ENCODE results near the gene C14orf93.
"Not testable (repeated sequence)": the region's sequence is repeated elsewhere in the genome, so short reads cannot be mapped to it uniquely, and the experiment has no call there.

The C14orf93 gene

DNA sequence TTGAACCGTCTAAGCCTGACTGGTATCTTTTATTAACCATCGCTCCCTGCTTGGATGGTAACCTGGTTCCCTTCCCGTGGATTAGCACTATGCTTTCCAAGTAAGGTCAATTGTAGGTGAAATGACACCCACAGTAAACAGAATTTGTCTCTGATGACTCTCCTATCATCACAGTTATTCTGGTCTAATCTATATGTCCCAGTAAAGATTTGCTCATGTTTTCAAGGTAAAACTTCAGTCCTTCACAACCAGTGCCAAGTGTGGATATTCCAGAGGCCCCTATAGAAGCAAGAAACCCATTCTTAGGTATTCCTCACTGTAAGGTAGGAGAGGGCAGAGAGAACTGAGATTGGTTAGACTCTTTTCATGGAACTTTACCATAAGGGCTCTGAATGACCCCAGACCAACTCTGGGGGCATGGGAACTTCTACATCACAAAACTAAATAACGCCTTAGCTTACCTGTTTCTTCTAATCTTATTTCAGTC is 43.1 kb downstream of the C14orf93 start:
- no peak for DNase-seq

DNA sequence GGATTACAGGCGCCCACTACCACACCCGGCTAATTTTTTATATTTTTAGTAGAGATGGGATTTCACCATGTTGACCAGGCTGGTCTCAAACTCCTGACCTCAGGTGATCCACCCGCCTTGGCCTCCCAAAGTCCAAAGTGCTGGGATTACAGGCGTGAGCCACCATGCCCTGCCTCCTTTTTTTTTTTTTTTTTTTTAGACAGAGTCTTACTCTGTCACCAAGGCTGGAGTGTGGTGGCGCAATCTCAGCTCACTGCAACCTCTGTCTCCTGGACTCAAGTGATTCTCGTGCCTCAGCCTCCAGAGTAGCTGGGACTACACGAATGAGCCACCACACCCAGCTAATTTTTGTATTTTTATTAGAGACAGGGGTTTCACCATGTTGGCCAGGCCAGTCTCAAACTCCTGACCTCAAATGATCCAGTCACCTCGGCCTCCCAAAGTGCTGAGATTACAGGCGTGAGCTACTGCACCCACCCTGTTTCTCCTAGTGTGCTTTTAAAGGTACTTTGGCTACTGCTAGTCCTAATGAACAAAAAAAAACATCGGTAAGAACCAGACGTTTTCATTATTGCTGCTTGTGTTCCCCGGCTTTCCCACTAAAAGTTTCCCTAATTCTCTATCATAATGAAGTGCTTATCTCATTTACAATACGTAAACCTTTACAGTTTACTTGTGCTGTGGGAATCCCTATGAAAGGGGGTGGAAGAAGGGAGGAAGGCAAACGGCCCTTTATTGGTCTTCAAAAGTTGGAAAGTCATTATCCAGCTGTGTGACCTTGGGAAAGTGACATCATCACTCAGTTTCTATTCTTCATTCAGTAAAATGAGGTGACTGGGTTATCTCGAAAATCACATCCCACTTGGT is 43.8 kb downstream of the C14orf93 start:
- not testable (repeated sequence) for DNase-seq

DNA sequence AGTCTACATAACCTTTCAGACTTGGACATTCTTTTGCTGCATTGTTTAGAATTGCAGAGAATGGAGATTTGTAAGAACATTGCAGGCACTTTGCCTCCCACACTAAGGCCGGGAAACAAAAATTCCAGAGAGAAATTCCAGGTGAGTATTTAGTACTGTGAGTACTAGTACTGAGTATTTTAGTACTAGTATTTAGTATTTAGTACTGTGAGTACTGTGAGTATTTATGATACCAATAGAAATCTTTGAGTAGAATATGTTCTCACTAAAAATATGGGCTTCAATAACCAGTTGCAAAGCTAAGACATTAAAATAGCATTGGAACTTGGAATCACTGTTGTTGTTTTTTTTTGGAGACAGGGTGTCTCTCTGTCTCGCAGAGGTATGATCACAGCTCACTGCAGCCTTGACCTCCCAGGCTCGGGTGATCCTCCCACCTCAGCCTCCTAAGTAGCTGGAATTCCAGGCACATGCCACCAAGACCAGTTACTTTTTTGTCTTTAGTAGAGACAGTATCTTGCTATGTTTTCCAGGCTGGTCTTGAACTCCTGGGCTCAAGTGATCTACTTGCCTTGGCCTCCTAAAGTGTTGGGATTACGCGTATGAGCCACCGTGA is 47.8 kb downstream of the C14orf93 start:
- DNase-seq: no peak

DNA sequence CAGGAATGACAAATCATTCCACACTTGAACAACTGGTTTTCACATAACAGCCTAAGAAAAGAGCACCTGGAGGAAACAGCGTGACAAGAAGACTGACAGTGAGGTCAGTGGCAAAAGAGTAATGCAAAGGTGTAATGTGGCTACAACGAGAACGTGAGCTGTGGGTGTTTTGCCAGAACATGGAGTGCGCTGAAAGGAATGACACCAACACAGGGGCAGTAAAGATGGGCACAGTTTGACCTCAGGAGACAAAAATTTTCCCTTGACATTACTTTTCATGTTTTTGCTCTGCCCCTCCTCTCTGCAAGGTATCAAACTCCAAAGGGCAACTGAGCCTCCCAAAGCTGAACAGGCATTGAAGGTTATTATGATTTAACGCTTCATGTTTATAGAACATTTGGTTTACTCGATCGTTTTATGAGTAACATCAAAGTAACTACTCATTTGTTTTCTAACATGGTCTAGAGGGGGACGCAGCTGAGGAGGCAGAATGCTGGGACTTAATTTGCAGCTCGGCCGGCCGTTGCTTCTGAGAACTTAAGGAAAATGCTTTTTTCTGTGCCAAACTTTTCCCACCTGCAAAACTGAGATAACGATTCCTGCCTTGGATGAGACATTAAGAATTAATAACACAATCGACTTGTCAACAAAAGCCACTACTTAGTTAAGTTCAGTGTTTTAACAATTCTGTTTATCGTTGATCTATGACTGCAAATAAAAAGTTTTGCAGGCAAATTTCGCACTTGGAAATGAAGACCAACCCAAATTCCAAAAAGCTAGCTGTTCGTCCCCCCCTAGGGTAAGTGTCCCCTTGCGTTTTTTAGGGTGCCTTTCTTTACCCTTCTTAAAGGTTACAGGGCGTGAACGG is 54.0 kb downstream of the C14orf93 start:
- DNase-seq: no peak

DNA sequence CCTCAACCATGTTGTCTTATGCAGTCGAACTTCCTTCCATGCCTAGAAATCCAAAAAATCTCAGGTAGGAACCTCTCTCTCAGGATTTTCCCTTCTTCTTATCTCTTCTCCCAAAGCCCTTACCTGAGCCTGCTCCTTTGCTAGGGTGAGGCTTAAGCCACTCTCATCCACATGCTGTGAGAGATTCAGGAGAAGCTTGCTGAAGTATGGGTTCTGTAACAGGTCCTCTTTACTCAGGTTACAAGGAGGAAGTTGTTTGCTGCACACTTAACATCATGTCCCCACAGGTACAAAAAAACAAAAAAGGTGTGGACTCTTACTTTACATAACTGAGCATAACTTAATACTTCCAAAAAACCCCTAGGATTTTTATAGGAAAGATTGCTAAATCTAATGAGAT is 57.5 kb downstream of the C14orf93 start:
- DNase-seq: no peak

DNA sequence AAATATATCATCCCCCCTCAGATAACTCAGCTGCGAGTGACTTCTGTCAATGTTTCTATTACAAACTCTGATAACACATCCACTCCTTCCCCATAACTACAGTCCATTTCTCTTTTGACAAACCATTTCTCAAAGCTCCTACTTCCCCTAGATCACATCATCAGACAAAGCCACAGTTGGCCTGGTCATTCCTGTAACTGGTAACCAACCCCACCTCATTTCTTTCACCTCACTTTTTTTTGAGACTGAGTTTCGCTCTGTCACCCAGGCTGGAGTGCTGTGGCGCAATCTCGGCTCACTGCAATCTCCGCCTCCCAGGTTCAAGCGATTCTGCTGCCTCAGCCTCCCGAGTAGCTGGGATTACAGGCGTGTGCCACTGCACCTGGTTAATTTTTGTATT is 58.1 kb downstream of the C14orf93 start:
- not testable (repeated sequence) for DNase-seq

DNA sequence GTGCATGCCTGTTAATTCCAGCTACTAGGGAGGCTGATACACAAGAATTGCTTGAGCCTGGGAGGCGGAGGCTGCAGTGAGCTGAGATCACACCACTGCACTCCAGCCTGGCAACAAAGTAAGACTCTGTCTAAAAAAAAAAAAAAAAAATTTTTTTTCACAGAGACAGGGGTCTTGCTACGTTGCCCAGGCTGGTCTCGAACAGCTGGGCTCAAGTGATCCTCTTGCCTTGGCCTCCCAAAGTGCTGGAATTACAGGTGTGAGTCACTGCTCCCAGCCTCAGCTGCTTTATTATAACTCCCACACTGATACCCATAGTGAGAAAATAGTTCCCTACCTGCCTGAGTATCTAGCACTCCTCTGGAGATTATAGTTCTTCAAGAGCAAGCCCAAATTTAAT is 64.3 kb downstream of the C14orf93 start:
- DNase-seq: no peak

DNA sequence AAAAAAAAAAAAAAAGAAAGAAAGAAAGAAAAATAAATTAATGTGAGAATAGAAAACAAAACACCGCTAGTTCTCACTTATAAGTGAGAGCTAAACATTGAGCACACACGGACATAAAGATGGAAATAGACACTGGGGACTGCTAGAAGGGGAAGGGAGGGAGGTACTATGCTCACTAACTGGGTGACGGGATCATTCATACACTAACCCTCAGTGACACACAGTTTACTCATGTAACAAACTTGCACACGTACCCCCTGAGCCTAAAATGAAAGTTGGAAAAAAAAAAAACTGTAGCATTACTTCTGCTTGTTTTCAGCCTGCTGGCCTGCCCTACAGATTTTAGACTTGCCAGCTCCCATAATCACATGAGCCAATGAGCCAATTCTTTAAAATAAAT is 70.3 kb downstream of the C14orf93 start:
- DNase-seq: no peak
